Pancreas (tissue), 10 donors: ENCODE data around the gene SULT4A1. TPM values are rescaled to one million over a fixed set of nuclear protein-coding genes. Genes with fewer than 3 reads are reported as not detected.

Experiments
- ATAC-seq, 4 donors: fragments of 200-7000 bp; cut with Tn5 transposase; one replicate each; pipeline versions ENCODE4 v1.8.0 to v1.9.1; 2020; ENCODE audit warnings: mild to moderate bottlenecking in 4 of 4, moderate library complexity in 4 of 4
- DNase-seq, 6 donors: peaks; one replicate each; pipeline ENCODE4 v3.0.0-alpha.2; 2020
- FAIRE-seq: peaks from 2 replicates; lab custom pipeline; 2012; peaks lifted over from hg19 to GRCh38; lab: Jason Lieb, UNC
- H3K27ac ChIP-seq, 4 donors: fragments of 200-600 bp; sonication (generic); 1 replicate in 3 of 4; 2 replicates in 1 of 4; pipeline versions ENCODE4 v1.5.0 to v1.8.0; 2020
- H3K27me3 ChIP-seq, 4 donors: fragments of 200-600 bp; one replicate each; pipeline ENCODE4 v1.8.0; 2021
- H3K36me3 ChIP-seq, 3 donors: fragments of 200-600 bp; sonication (generic) in 1 of 3; one replicate each; pipeline versions ENCODE4 v1.5.0 to v1.8.0; 2020 to 2021
- H3K4me1 ChIP-seq, 3 donors: fragments of 200-600 bp; one replicate each; pipeline ENCODE4 v1.8.0; 2021
- H3K4me3 ChIP-seq, 4 donors: fragments of 200-600 bp; sonication (generic) in 2 of 4; one replicate each; pipeline versions ENCODE4 v1.5.0 to v1.8.0; 2020 to 2021
- H3K9me3 ChIP-seq, 4 donors: fragments of 200-600 bp; one replicate each; pipeline ENCODE4 v1.8.0; 2021
- WGBS, 2 donors: extraction: QIAGEN DNeasy Blood & Tissue Kit; methylation state at CpG; one replicate each; pipeline ENCODE4 v1.1.7; 2013; 5-methylcytosine and 5-hydroxymethylcytosine counted together
- intact Hi-C, 3 donors: fragments of 100-400 bp; cut with DNase I; formaldehyde crosslinking; loops; one replicate each; pipeline versions ENCODE4 v1.11.1 to v1.14.2; 2022
- polyA plus RNA-seq, 2 donors: library from polyadenylated mRNA; stranded (reverse); fragments of 200-250 nt; gene quantifications; one replicate each; pipeline ENCODE4 v1.2.3, GENCODE V29; 2013
- total RNA-seq, 6 donors: library from RNA; stranded (reverse); fragmentation: NEBNext Ultra II Directional in 4 of 6; extraction: Animal tissue kit (Norgen Biotek cat#: 25700) in 4 of 6; gene quantifications; one replicate each; pipeline versions ENCODE4 v1.2.1 to v1.2.4, GENCODE V29; 2021 to 2023
- TF ChIP-seq, protein P1 (sequence below), 4 donors: fragments of 200-600 bp; sonication (generic) in 3 of 4; IDR thresholded peaks; one replicate each; pipeline versions ENCODE4 v1.5.0 to v1.8.0; 2021; ENCODE audit warnings: antibody characterized with exemption in 4 of 4
- donor health status: healthy with polysubstance abuse.
- donor health status: DM: no; HTN: no; CAD: no; lungs with moderate emphysema.
- donor health status: DM: no; HTN: no; CAD: no.
- donor health status: control.
- donor health status: control.
- donor health status: Bipolar disorder and iron deficiency.
- donor health status: DM: yes; HTN: yes; CAD: no.
- donor health status: DM: no; HTN: no; CAD: no.
- donor health status: DM: no; HTN: no; CAD: no.
- donor health status: DM: yes; HTN: yes; CAD: no.

SULT4A1 gene
- total and polyA plus RNA-seq, 8 donors = 0.09 to 5.4 (median 0.37) TPM; not detected in 1

DNA sequence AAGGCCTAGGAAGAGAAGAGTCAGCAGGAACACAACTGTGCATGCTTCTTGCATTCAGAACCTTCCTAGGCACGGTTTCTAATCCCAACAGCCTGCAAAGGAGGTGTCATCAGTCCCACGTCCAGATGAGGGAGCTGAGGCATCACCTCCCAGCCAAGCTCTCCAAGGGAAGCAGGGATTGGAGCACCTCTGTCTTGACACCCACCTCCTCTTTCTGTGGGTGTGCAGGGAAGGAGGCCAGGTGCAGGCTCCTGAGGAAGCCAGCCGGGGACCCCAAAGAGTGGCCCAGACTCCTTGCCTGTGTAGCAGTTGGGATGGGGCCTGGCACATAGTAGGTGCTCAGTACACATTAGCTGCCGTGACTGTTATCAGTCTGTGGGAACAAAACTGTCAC, 27.5 kb upstream of the SULT4A1 start:
- H3K27me3 ChIP-seq = peaks cover 0 to 26% (median 3%) of the 10 kb centered on the region in 4 donors
- no peaks in the 10 kb centered on the region for H3K36me3 ChIP-seq
- no peaks in the 10 kb centered on the region for H3K9me3 ChIP-seq
- WGBS, 2 donors = 31 to 35% methylated on average over 4 of the region's 4 CpGs
- TF ChIP-seq, protein P1, sequence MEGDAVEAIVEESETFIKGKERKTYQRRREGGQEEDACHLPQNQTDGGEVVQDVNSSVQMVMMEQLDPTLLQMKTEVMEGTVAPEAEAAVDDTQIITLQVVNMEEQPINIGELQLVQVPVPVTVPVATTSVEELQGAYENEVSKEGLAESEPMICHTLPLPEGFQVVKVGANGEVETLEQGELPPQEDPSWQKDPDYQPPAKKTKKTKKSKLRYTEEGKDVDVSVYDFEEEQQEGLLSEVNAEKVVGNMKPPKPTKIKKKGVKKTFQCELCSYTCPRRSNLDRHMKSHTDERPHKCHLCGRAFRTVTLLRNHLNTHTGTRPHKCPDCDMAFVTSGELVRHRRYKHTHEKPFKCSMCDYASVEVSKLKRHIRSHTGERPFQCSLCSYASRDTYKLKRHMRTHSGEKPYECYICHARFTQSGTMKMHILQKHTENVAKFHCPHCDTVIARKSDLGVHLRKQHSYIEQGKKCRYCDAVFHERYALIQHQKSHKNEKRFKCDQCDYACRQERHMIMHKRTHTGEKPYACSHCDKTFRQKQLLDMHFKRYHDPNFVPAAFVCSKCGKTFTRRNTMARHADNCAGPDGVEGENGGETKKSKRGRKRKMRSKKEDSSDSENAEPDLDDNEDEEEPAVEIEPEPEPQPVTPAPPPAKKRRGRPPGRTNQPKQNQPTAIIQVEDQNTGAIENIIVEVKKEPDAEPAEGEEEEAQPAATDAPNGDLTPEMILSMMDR (IDR thresholded peaks at IDR 0.05) = no peak
- no peak overlapping the region for H3K27ac ChIP-seq
- intact Hi-C loops = no loop called here
- FAIRE-seq = no peak
- H3K4me1 ChIP-seq = no peaks in the 10 kb centered on the region
- no peak overlapping the region for H3K4me3 ChIP-seq
- ATAC-seq = no peak
- peak in 1 of 6 donors; percentile 21 for DNase-seq

DNA sequence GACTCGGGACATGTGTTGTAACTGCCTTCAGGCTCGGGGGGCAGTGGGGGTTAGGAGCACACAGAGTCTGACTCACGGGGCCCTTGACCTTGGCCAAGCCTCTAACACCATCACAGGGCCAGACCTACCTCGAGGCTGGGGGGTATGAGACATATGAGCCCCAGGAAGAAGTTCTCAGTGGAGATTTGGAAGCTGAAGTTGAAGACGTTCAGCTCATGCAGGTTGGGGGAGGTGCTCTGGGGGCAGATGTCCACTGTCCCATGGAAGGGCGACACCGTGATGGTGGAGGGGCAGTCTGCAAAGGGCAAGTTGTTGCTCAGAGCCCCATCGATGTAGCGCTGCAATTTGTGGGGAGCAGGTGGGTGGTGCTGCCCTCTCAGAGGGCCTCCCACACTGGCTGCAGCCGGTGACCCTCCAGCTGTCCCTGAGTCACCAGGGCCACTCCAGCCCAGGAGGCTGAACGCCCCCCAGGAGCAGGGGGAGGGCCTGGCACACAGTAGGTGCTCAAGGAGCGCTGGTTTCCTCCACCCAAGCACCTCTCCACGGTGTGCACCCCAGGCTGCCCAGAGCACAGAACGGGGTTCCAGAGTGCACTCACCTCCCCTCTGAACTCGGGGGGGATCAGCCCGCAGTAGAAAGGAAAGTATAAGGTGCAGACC, 27.0 kb upstream of the SULT4A1 start:
- H3K4me1 ChIP-seq = no peaks in the 10 kb centered on the region
- no peak for ATAC-seq
- no peak overlapping the region for H3K27ac ChIP-seq
- TF ChIP-seq, protein P1 (IDR thresholded peaks at IDR 0.05) = no peak
- intact Hi-C loops = no loop called here
- no peak overlapping the region for H3K4me3 ChIP-seq
- H3K27me3 ChIP-seq = peaks cover 0 to 26% (median 3%) of the 10 kb centered on the region in 4 donors
- no peaks in the 10 kb centered on the region for H3K36me3 ChIP-seq
- 40 to 52% methylated on average over 16 of the region's 16 CpGs for WGBS, 2 donors
- DNase-seq = peak in 1 of 6 donors; percentile 24
- no peak for FAIRE-seq
- H3K9me3 ChIP-seq = no peaks in the 10 kb centered on the region

GRCh38 chr22:43888740-43889139, 26.4 kb upstream of the SULT4A1 start:
- FAIRE-seq (no peak), ATAC-seq (no peak), DNase-seq (peak in 1 of 6 donors; percentile 5)
- Histone ChIP-seq H3K27me3 (peaks cover 0 to 26% (median 3%) of the 10 kb centered on the region in 4 donors), H3K27ac (no peak overlapping the region), H3K4me1 (no peaks in the 10 kb centered on the region), H3K36me3 (no peaks in the 10 kb centered on the region), H3K4me3 (no peak overlapping the region), H3K9me3 (no peaks in the 10 kb centered on the region)
- intact Hi-C loops = no loop called here
- TF ChIP-seq, protein P1 (IDR thresholded peaks at IDR 0.05) = no peak
- 52 to 63% methylated on average over 4 of the region's 4 CpGs for WGBS, 2 donors

DNA sequence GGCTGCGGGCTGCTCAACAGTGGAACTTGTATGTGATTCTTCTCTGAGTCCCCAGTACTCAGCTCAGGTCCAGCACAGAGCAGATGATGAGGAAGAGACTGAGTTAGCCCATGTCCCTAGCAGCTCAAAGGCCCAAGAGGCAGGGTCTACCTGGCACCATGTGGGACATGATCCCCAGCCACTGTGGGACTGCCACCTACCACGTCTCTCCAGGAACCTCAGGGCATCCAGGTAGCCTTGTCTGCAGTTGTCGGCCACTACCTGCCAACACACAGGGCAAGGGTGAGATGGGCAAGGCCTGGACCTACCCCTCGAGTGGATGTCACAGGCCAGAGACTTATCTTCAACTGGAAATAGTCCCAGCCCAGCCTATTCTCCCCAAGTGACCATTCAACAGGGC, 25.1 kb upstream of the SULT4A1 start:
- TF ChIP-seq, protein P1 (IDR thresholded peaks at IDR 0.05) = no peak
- Histone ChIP-seq H3K4me3 (no peak overlapping the region), H3K27ac (no peak overlapping the region), H3K4me1 (no peaks in the 10 kb centered on the region), H3K9me3 (no peaks in the 10 kb centered on the region), H3K36me3 (no peaks in the 10 kb centered on the region), H3K27me3 (peaks cover 0 to 26% (median 3%) of the 10 kb centered on the region in 4 donors)
- intact Hi-C loops = no loop called here
- no peak for FAIRE-seq
- no peak for DNase-seq
- no peak for ATAC-seq
- 49 to 56% methylated on average over 4 of the region's 4 CpGs for WGBS, 2 donors

- Histone ChIP-seq H3K27me3 (peaks cover 0 to 17% (median 0%) of the 10 kb centered on the region in 4 donors), H3K9me3 (no peaks in the 10 kb centered on the region), H3K4me1 (no peaks in the 10 kb centered on the region), H3K36me3 (no peaks in the 10 kb centered on the region), H3K4me3 (no peak overlapping the region), H3K27ac (no peak overlapping the region)
- TF ChIP-seq, protein P1 (IDR thresholded peaks at IDR 0.05) = no peak
- intact Hi-C loops = no loop called here
- 38 to 61% methylated on average over 8 of the region's 8 CpGs for WGBS, 2 donors
- no peak for FAIRE-seq
- ATAC-seq = no peak
- peak in 1 of 6 donors; percentile 28 for DNase-seq
Measured at GRCh38 chr22:43886231-43886630, 23.9 kb upstream of the SULT4A1 start.
